Measurements from ENCODE around the gene STEAP3. TPM values are rescaled to one million over a fixed set of nuclear protein-coding genes. Genes with fewer than 3 reads are reported as not detected.

STEAP3 gene
- total RNA-seq, 2 donors from 2014 or later, result 0.11 TPM; not detected in 1

DNA sequence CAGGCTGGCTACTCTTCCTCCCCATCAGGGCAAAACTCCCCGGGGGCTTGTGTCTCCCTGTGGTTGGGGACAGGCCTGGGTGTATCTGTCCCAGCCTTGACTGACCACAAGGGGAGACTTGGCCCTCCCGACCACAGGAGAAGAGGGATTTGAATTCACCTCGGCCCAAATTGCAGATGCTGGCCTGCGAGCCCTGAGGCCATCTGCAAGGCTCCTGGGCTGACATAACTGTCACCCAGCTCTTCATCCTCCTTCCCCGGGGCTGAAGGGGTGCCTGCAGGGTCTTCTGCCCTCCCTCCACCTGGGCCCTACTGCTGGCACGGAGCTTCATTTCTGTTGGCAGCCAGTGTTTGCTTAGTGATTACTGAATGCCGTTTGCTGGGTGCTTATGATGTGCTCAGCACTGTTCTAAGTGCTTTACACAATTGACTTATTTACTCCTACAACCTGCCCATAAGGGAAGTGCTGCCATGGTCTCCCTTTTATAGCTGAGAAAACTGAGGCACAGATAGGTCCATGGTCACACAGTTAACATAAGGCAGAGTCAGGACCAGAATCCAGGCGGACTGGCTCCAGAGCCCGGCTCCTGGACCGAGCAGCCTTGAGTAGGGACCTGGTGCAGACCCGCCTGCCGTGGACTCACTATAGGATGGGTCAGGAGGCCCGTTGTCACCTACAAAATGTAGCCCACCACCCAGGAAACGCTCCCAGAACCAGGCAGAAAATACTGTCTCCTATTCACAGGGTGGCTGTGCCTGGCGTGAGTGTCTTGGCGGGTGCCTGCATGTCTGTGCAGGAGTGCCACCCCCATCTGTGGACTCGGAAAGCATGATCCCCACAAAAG, 18.9 kb downstream of the STEAP3 start:
- Mint-ChIP-seq H3K27me3 (peaks cover 6% of the 10 kb centered on the region), H3K4me1 (no peaks in the 10 kb centered on the region), H3K27ac (no peak overlapping the region), H3K4me3 (no peak overlapping the region), H3K9me3 (no peaks in the 10 kb centered on the region), H3K36me3 (ENCODE audit: low read depth) (no peaks in the 10 kb centered on the region)
- ATAC-seq (replicated peaks), result no peak

DNA sequence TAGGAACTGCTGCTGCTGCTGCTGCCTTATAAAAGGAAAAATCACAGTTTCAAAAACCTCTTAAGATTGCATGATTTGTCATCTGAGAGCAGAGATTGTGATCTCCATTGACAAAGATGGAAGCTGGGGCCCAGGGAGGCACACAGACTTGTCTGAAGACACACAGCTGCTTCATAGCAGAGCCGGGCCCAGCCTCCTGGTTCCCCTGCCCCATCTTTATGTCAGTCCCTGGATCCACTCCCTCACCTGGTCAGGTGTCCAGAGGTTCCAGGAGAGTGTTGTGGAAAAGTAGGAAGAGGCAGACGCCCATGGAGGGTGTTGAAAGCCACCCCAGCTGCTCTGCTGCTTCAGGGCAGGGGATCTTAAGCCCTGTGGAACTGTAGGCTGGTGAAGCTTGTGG, 20.0 kb downstream of the STEAP3 start:
- Mint-ChIP-seq H3K4me1 (no peaks in the 10 kb centered on the region), H3K27me3 (peaks cover 6% of the 10 kb centered on the region), H3K4me3 (no peak overlapping the region), H3K9me3 (no peaks in the 10 kb centered on the region), H3K27ac (no peak overlapping the region), H3K36me3 (ENCODE audit: low read depth) (no peaks in the 10 kb centered on the region)
- no peak for ATAC-seq (replicated peaks)

DNA sequence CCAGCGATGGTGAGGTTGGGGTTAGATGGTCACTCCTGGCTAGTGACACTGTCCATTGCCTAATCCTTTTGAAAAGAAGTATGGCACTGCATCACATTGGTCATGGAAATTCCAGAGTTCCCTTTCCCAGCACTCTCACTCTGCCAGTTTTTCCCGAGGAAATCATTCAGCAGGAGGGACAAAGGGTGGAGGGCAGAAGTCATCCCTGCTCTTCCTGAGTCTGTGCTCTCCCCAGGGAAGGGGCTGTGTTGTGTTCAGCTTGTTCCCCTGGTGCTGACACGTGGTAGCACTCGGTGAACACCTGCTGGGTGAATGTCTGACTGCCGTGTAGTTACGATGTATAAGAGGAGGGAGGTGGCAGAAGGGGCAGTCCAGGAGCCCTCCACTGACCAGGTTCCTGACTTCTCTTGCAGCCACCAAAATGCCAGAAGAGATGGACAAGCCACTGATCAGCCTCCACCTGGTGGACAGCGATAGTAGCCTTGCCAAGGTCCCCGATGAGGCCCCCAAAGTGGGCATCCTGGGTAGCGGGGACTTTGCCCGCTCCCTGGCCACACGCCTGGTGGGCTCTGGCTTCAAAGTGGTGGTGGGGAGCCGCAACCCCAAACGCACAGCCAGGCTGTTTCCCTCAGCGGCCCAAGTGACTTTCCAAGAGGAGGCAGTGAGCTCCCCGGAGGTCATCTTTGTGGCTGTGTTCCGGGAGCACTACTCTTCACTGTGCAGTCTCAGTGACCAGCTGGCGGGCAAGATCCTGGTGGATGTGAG, 21.6 kb downstream of the STEAP3 start:
- Mint-ChIP-seq H3K36me3 (ENCODE audit: low read depth) (no peaks in the 10 kb centered on the region), H3K4me3 (no peak overlapping the region), H3K27me3 (peaks cover 4% of the 10 kb centered on the region), H3K4me1 (no peaks in the 10 kb centered on the region), H3K27ac (no peak overlapping the region), H3K9me3 (no peaks in the 10 kb centered on the region)
- ATAC-seq (replicated peaks), result no peak

DNA sequence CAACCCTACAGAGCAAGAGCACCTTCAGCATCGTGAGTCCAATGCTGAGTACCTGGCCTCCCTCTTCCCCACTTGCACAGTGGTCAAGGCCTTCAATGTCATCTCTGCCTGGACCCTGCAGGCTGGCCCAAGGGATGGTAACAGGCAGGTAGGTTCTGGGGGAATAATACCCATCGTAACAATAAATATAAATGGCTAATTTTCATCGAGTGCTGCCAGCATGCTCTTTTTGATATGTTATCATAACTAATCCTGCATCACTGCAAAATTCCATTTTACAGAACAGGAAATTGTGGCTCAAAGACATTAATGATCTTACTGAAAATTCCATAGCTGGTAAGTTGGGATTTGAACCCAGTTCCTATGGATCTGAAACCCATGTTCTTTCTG, 22.2 kb downstream of the STEAP3 start:
- Mint-ChIP-seq H3K27ac (no peak overlapping the region), H3K9me3 (no peaks in the 10 kb centered on the region), H3K4me3 (no peak overlapping the region), H3K27me3 (peaks cover 4% of the 10 kb centered on the region), H3K4me1 (no peaks in the 10 kb centered on the region), H3K36me3 (ENCODE audit: low read depth) (no peaks in the 10 kb centered on the region)
- ATAC-seq (replicated peaks), result no peak

DNA sequence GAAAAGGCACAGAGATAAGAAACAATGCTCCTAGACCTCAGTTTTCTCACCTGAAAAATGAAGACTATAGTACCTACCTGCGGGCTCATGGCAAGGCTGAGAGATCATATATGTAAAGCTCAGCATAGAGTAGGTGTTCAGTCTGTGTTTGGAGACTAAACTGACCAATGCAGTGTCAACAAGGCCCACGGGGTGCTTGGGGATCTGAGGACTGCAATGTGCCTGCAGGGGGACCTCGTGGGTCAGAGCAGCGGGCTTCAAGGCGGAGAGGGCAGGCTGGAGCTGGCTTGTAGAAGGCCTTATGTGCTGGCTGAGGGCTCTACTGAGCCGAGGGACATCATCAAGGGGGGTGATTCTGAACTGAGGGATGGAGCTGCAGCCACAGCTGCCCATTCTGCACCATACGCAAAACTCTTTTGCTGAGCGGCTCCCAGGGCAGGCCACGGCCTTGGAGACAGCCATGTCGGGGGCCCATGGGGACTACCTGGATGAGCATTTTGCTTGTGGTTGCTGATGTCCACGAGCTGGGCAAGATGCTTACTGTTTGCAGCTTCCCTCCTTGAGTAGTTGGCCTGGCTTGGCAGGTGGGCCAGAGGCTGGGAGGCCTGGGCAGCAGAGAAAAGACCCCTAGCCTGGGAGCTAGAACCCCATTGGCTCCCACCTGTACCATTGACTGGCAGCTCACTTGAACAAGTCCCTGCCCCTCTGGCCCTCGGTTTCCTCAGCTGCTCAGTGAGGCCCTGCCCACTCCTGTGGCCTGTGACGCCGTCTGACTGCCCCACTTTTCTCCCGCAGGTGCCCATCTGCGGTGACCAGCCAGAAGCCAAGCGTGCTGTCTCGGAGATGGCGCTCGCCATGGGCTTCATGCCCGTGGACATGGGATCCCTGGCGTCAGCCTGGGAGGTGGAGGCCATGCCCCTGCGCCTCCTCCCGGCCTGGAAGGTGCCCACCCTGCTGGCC, 23.5 kb downstream of the STEAP3 start:
- Mint-ChIP-seq H3K36me3 (ENCODE audit: low read depth) (no peaks in the 10 kb centered on the region), H3K4me3 (no peak overlapping the region)
- no peak for ATAC-seq (replicated peaks)

DNA sequence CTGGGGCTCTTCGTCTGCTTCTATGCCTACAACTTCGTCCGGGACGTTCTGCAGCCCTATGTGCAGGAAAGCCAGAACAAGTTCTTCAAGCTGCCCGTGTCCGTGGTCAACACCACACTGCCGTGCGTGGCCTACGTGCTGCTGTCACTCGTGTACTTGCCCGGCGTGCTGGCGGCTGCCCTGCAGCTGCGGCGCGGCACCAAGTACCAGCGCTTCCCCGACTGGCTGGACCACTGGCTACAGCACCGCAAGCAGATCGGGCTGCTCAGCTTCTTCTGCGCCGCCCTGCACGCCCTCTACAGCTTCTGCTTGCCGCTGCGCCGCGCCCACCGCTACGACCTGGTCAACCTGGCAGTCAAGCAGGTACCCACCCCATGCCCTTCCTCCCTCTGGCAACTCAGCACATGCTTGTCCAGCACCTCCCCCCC, 24.2 kb downstream of the STEAP3 start:
- ATAC-seq (replicated peaks), result no peak
- no peaks in the 10 kb centered on the region for H3K4me1 Mint-ChIP-seq
- H3K36me3 Mint-ChIP-seq (ENCODE audit: low read depth), result no peaks in the 10 kb centered on the region
- H3K27ac Mint-ChIP-seq, result no peak overlapping the region
- H3K4me3 Mint-ChIP-seq, result no peak overlapping the region
- H3K9me3 Mint-ChIP-seq, result no peaks in the 10 kb centered on the region
- peaks cover 11% of the 10 kb centered on the region for H3K27me3 Mint-ChIP-seq

More for the DNA sequence above, 23.5 kb downstream of the STEAP3 start:
- Mint-ChIP-seq H3K4me1 (no peaks in the 10 kb centered on the region), H3K27ac (no peak overlapping the region), H3K9me3 (no peaks in the 10 kb centered on the region), H3K27me3 (peaks cover 11% of the 10 kb centered on the region)

DNA sequence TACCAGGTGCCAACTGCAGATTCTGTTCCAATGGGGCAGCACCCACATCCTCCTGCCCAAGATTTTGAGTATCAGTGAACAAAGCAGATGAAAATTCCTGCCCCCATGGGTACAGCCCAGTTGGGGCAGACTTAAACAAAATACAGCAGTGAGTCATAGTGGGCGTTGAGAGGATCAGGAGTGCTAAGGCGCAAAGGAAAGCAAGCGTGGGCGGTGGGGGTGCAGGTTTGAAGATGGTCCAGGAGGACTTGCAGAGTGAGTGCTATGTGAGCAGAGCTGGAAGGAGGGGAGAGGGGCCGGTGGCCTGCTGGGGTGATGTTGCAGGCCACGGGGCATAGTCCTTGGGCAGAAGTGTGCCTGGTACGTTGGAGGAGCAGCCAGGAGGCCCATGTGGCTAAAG, 24.7 kb downstream of the STEAP3 start:
- Mint-ChIP-seq H3K4me3 (no peak overlapping the region), H3K27me3 (peaks cover 11% of the 10 kb centered on the region), H3K9me3 (no peaks in the 10 kb centered on the region), H3K36me3 (ENCODE audit: low read depth) (no peaks in the 10 kb centered on the region), H3K4me1 (no peaks in the 10 kb centered on the region), H3K27ac (no peak overlapping the region)
- ATAC-seq (replicated peaks), result no peak

DNA sequence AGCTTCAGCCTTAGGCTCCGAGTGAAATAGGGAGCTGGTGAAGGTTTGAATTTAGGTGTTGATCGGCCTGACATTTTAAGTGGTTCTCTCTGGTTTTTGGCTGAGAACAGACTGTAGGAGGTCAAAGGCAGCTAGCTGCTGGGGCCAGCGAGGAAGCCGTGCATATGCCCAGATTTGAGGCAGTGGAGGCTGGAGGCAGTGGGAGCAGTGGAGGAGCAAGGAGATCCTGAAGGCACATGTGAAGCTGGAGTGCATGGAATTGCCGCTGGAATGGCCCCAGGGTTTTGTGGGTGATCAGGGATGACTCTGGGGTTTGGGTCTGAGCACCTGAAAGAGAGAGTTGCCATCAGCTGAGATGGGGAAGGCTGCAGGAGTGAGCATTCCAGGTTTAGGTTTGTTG, 25.1 kb downstream of the STEAP3 start:
- H3K4me3 Mint-ChIP-seq, result no peak overlapping the region
- H3K27me3 Mint-ChIP-seq, result peaks cover 12% of the 10 kb centered on the region
- no peaks in the 10 kb centered on the region for H3K4me1 Mint-ChIP-seq
- no peak for ATAC-seq (replicated peaks)
- no peaks in the 10 kb centered on the region for H3K9me3 Mint-ChIP-seq
- H3K27ac Mint-ChIP-seq, result no peak overlapping the region
- H3K36me3 Mint-ChIP-seq (ENCODE audit: low read depth), result no peaks in the 10 kb centered on the region

DNA sequence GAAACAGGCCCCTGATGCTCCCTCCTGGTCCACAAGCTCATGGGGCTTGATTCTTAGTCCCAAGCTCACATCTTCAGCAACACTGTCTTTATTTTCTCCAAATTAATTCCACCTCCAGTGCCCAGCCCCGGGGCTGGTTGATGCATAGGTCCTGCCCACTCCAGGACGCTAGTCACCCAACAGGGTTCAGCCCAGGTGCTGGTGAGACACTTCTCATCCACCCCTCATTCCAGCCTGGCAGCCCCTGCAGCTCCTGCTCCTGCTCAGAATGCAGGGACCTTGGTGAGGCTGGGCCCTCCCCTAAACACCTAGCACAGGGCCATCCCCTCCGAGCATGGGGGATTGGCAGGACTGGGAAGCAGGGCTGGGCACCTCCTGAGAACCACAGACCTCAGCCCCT, 25.7 kb downstream of the STEAP3 start:
- ATAC-seq (replicated peaks), result no peak
- H3K9me3 Mint-ChIP-seq, result no peaks in the 10 kb centered on the region
- H3K4me1 Mint-ChIP-seq, result no peaks in the 10 kb centered on the region
- no peak overlapping the region for H3K27ac Mint-ChIP-seq
- peaks cover 13% of the 10 kb centered on the region for H3K27me3 Mint-ChIP-seq
- H3K36me3 Mint-ChIP-seq (ENCODE audit: low read depth), result no peaks in the 10 kb centered on the region
- no peak overlapping the region for H3K4me3 Mint-ChIP-seq

DNA sequence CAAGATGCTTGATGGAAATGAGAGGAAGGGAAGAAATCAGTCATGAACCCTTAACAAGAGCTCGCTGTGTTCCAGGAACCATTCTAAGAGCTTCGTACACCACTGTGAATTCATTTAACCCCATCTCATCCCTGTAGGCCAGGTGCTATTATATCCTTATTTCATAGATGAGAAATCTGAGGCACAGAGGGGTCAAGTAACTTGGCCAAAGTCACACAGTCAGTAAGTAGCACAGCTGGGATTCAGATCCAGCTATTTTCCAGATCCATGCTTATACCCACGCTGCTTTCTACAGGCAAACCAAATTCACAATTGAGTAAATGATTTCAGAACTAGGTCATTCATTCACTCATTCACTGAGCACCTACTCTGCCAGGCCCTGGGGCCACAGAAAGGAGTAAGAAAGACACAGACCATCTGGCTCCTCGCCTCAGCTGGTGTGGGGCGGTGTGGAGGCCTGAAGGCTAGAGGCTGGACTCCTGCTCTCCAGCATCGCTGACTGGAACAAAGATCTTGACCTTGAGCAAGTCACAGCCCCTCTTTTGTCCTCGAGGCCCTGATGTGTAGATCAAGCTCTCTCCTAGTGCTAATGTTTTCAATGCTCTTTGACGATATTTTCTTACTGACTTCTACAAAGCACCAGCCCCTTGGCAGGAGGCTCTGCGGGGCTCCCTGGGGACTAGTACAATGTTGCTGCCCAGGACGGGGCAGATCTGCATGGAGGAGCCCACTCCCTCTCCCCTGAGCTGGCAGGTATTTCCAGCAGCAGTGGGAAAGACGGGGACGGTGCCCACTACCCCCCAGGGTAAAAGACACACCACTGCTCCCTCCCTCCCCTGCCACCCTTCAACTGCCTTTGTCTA, 26.5 kb downstream of the STEAP3 start:
- no peak for ATAC-seq (replicated peaks)
- Mint-ChIP-seq H3K36me3 (ENCODE audit: low read depth) (no peaks in the 10 kb centered on the region), H3K4me1 (no peaks in the 10 kb centered on the region), H3K4me3 (no peak overlapping the region), H3K27me3 (peaks cover 13% of the 10 kb centered on the region), H3K9me3 (no peaks in the 10 kb centered on the region), H3K27ac (no peak overlapping the region)

DNA sequence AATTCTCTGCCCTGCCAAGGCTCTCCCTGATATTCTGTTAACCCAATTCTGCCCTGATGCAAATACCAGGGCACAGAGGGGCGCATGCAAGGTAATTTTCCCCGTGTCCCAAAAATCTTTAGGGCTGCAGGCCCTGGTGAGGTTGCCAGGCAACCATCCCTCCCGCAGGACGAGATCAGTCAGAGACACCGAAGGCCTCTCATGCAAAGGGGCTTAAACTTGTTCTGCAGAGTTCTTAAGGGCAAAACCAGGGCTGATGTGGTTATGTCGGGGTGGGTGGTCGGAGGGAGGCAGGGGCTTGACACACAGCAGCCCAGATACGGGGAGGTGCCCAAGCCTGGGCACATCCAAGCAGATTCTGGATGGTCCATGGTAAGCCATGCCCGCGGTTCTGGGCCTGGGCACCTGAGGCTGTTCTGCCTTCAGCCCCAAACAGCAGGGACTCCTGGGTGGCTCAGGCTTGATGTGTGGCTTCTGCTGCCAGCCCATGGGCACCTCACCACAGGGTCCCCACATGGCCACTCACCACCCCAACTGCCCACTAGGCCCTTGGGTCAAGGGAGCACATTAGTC, 27.2 kb downstream of the STEAP3 start:
- no peak for ATAC-seq (replicated peaks)
- H3K9me3 Mint-ChIP-seq, result no peaks in the 10 kb centered on the region
- no peak overlapping the region for H3K27ac Mint-ChIP-seq
- no peaks in the 10 kb centered on the region for H3K36me3 Mint-ChIP-seq (ENCODE audit: low read depth)
- peaks cover 13% of the 10 kb centered on the region for H3K27me3 Mint-ChIP-seq
- H3K4me1 Mint-ChIP-seq, result no peaks in the 10 kb centered on the region
- no peak overlapping the region for H3K4me3 Mint-ChIP-seq

DNA sequence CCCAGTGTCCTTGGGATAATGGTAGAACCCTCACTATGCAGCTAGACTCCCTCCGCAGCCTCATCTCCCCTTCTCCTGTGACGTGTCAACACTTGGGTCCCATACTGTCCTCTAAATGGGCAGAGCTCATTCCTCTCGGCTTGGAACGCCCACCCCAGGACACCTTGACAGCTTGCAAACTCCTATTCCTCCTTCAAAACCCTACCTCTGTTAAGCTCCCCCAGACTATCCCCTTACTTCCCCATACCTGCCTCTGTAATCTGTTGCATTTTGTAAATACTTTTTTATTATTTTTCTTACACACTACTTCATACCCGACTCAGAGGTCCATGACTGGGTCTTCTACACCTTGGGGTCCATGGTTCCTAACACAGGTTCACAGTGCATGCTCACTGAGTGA, 28.0 kb downstream of the STEAP3 start:
- peaks cover 13% of the 10 kb centered on the region for H3K27me3 Mint-ChIP-seq
- no peaks in the 10 kb centered on the region for H3K4me1 Mint-ChIP-seq
- no peak overlapping the region for H3K27ac Mint-ChIP-seq
- ATAC-seq (replicated peaks), result no peak
- H3K9me3 Mint-ChIP-seq, result no peaks in the 10 kb centered on the region
- no peaks in the 10 kb centered on the region for H3K36me3 Mint-ChIP-seq (ENCODE audit: low read depth)
- no peak overlapping the region for H3K4me3 Mint-ChIP-seq
